ENCODE measurements around the gene RGMB.

DNA sequence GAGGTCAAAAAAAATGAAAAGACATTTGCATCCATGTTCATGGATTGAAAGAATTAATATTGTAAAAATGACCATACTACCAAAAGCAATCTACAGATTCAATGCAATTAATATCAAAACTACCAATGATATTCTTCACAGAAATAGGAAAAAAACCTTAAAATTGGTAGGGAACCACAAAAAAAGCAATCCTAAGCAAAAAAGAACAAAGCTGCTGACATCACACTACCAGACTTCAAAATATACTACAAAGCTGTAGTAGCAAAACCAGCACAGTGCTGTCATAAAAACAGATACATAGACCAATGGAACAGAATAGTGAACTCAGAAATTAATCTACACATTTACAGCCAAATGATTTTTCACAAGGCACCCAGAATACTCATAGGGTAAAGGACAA lies 34.3 kb downstream of the RGMB start:
- TF ChIP-seq, protein P1, sequence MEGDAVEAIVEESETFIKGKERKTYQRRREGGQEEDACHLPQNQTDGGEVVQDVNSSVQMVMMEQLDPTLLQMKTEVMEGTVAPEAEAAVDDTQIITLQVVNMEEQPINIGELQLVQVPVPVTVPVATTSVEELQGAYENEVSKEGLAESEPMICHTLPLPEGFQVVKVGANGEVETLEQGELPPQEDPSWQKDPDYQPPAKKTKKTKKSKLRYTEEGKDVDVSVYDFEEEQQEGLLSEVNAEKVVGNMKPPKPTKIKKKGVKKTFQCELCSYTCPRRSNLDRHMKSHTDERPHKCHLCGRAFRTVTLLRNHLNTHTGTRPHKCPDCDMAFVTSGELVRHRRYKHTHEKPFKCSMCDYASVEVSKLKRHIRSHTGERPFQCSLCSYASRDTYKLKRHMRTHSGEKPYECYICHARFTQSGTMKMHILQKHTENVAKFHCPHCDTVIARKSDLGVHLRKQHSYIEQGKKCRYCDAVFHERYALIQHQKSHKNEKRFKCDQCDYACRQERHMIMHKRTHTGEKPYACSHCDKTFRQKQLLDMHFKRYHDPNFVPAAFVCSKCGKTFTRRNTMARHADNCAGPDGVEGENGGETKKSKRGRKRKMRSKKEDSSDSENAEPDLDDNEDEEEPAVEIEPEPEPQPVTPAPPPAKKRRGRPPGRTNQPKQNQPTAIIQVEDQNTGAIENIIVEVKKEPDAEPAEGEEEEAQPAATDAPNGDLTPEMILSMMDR (IDR thresholded peaks at IDR 0.05; ENCODE audit: low read length), result no peak
- TF ChIP-seq EZH2 (IDR thresholded peaks at IDR 0.05; ENCODE audit: borderline replicate concordance, low read length), result no peak
